ENCODE data around the gene SRPK1. TPM values are rescaled to one million over a fixed set of nuclear protein-coding genes. Genes with fewer than 3 reads are reported as not detected.

SRPK1 gene
- polyA plus RNA-seq, 3 donors = 9.0 to 11.4 (median 11.0) TPM

- H3K27ac ChIP-seq (ENCODE audit: low read depth, low read length) = no peak overlapping the region
- WGBS, 3 donors = 97 to 100% (median 100%) methylated on average over 1 of the region's 1 CpG
Observed at GRCh38 chr6:35856250-35856649, 64.6 kb downstream of the SRPK1 start.

GRCh38 chr6:35852994-35853393 is 67.9 kb downstream of the SRPK1 start:
- WGBS, 3 donors = 91 to 98% (median 94%) methylated on average over 4 of the region's 4 CpGs
- H3K27ac ChIP-seq (ENCODE audit: low read depth, low read length) = no peak overlapping the region

- WGBS, 3 donors = 58 to 74% (median 60%) methylated on average over 2 of the region's 2 CpGs
- H3K27ac ChIP-seq (ENCODE audit: low read depth, low read length) = no peak overlapping the region
Observed at GRCh38 chr6:35850208-35850607, 70.7 kb downstream of the SRPK1 start.

GRCh38 chr6:35844290-35844689 is 76.6 kb downstream of the SRPK1 start:
- WGBS, 3 donors = 84 to 95% (median 86%) methylated on average over 3 of the region's 3 CpGs

GRCh38 chr6:35842381-35842780 is 78.5 kb downstream of the SRPK1 start:
- 90 to 95% (median 95%) methylated on average over 3 of the region's 3 CpGs for WGBS, 3 donors
- no peak overlapping the region for H3K27ac ChIP-seq (ENCODE audit: low read depth, low read length)

More at GRCh38 chr6:35844290-35844689, 76.6 kb downstream of the SRPK1 start:
- no peak overlapping the region for H3K27ac ChIP-seq (ENCODE audit: low read depth, low read length)

GRCh38 chr6:35839019-35839418 is 81.9 kb downstream of the SRPK1 start:
- no peak overlapping the region for H3K27ac ChIP-seq (ENCODE audit: low read depth, low read length)
- 31 to 93% (median 75%) methylated on average over 1 of the region's 1 CpG for WGBS, 3 donors

GRCh38 chr6:35833536-35833935 is 87.4 kb downstream of the SRPK1 start:
- H3K27ac ChIP-seq (ENCODE audit: low read depth, low read length) = no peak overlapping the region
- WGBS, 3 donors = 60 to 91% (median 68%) methylated on average over 7 of the region's 7 CpGs

GRCh38 chr6:35831257-35832007 is 89.5 kb downstream of the SRPK1 start:
- 86 to 92% (median 91%) methylated on average over 5 of the region's 5 CpGs for WGBS, 3 donors
- H3K27ac ChIP-seq (ENCODE audit: low read depth, low read length) = no peak overlapping the region

- no peak overlapping the region for H3K27ac ChIP-seq (ENCODE audit: low read depth, low read length)
- WGBS, 3 donors = 90 to 96% (median 94%) methylated on average over 5 of the region's 5 CpGs
Observed at GRCh38 chr6:35829306-35829705, 91.6 kb downstream of the SRPK1 start.

- WGBS, 3 donors = 80 to 88% (median 86%) methylated on average over 5 of the region's 5 CpGs
- H3K27ac ChIP-seq (ENCODE audit: low read depth, low read length) = no peak overlapping the region
Observed at GRCh38 chr6:35824552-35825192, 96.2 kb downstream of the SRPK1 start.

GRCh38 chr6:35823601-35824000 is 97.3 kb downstream of the SRPK1 start:
- WGBS, 3 donors = 91 to 98% (median 97%) methylated on average over 2 of the region's 2 CpGs
- no peak overlapping the region for H3K27ac ChIP-seq (ENCODE audit: low read depth, low read length)

GRCh38 chr6:35817515-35817914 is 103.4 kb downstream of the SRPK1 start:
- no peak overlapping the region for H3K27ac ChIP-seq (ENCODE audit: low read depth, low read length)

- no peak overlapping the region for H3K27ac ChIP-seq (ENCODE audit: low read depth, low read length)
- 64 to 83% (median 74%) methylated on average over 6 of the region's 6 CpGs for WGBS, 3 donors
Observed at GRCh38 chr6:35811699-35811995, 109.3 kb downstream of the SRPK1 start.

GRCh38 chr6:35810971-35811698 is 109.8 kb downstream of the SRPK1 start:
- H3K27ac ChIP-seq (ENCODE audit: low read depth, low read length) = no peak overlapping the region
- 61 to 73% (median 61%) methylated on average over 14 of the region's 14 CpGs for WGBS, 3 donors

GRCh38 chr6:35809809-35810208 is 111.1 kb downstream of the SRPK1 start:
- H3K27ac ChIP-seq (ENCODE audit: low read depth, low read length) = no peak overlapping the region
- WGBS, 3 donors = 75 to 85% (median 78%) methylated on average over 5 of the region's 5 CpGs

- WGBS, 3 donors = 57 to 70% (median 63%) methylated on average over 3 of the region's 3 CpGs
Observed at GRCh38 chr6:35808688-35809087, 112.2 kb downstream of the SRPK1 start.

GRCh38 chr6:35804996-35805736 is 115.7 kb downstream of the SRPK1 start, which contains the start of gene LHFPL5:
Gene LHFPL5 (plus strand): TSS chr6:35805352. CDS start chr6:35805671, 319 bp downstream.
- H3K27ac ChIP-seq (ENCODE audit: low read depth, low read length) = no peak within 1 kb of the TSS
- WGBS, 3 donors = 12 to 15% (median 14%) methylated on average over 28 to 40 of the region's 40 CpGs

More at GRCh38 chr6:35808688-35809087, 112.2 kb downstream of the SRPK1 start:
- no peak overlapping the region for H3K27ac ChIP-seq (ENCODE audit: low read depth, low read length)

GRCh38 chr6:35801148-35801547 is 119.8 kb downstream of the SRPK1 start:
- H3K27ac ChIP-seq (ENCODE audit: low read depth, low read length) = no peak overlapping the region
- WGBS, 3 donors = 37 to 79% (median 73%) methylated on average over 3 of the region's 3 CpGs

GRCh38 chr6:35798706-35799105 is 122.2 kb downstream of the SRPK1 start:
- H3K27ac ChIP-seq (ENCODE audit: low read depth, low read length) = no peak overlapping the region
- WGBS, 3 donors = 46 to 70% (median 66%) methylated on average over 5 of the region's 5 CpGs

Measured in adipose tissue (tissue), 3 donors.